Stimulated activated CD8-positive, alpha-beta memory T cell treated with anti-CD3 and anti-CD28 coated beads, Interleukin-7, amount 100 ng/mL, for 48 hours (primary cell): ENCODE data around the gene RAP1B.

ENCODE experiments used
- DNase-seq, 2 donors: peaks; one replicate each; pipeline ENCODE4 v3.0.0-alpha.2; 2020; ENCODE audit warnings: low read depth in 1 of 2; ENCODE audit errors: extremely low read depth in 1 of 2

The RAP1B gene

DNA sequence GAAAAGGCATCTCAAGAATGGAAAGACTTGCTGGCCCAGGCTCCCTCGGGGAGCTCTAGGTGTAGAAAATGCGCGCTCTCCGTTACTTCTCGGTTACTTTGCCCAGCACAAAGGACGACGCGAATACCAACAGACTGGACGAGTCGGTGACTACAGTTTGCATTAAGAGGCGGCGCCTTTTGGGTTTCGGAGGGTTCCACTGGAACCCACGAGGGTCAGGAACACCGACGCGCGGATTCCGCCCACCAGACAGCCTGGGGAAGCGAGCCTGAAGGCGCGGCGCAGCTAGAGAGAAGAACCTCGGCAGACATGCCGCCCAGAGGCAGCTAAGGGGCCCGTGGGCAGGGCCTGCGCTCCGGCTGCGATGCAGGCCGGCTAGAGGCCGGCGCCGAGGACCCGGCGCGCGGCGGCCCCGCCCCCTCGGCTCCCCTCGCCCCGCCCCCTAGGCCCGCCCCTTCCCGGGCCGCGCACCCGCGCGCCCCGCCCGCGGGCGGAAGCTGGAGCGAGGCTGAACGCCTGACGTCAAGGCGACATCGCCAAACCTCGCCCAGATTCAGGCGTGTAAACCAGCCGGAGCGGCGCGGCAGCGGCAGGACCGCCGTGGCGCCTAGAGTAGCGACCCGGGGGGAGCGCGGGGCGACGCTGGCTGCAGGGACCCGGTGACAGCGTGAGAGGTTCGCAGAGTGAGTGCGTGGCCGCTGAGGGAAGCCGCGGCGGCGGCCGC, at the start of gene RAP1B:
TSS of gene RAP1B (plus strand) at position 530 of the 724 bp plus-strand sequence. CDS start 37,826 bp downstream, outside the sequence.
- peak; percentile 79 to 81 for DNase-seq

DNA sequence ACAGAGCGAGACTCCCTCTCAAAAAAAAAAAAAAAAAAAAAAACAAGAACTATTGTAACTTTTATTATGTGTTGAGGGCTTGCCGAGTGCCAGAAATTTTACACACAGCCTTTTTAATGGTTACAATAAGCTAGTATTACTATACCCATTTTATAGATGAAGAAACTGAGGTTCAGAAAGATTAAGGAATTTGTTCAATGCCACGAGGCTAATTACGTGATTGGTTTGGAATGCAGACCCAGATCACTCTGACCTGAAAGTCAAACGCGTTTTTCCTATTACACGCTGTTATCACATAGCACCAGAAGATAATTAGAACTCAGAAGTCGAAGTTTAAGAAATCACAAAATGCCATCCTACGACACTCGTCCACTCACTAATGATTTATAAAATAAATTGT, 48.9 kb upstream of the RAP1B start:
- DNase-seq = no peak

DNA sequence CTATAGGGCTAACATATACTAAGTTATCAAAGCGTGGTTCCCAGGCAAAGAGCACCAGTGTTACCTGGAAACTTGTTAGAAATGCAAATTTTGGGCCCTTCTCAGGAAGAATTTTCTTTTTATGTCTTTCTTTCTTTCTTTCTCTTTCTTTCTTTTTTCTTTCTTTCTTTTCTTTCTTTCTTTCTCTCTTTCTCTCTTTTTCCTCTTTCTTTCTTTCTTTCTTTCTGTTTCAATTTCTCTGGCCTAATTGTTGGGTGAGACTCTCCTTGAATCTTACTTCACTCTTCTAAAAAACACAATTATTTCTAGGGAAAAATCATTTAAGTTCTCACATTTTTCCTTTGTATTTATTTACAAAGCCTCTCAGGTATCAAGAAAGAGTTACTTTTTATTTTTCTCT, 46.5 kb upstream of the RAP1B start:
- no peak for DNase-seq

DNA sequence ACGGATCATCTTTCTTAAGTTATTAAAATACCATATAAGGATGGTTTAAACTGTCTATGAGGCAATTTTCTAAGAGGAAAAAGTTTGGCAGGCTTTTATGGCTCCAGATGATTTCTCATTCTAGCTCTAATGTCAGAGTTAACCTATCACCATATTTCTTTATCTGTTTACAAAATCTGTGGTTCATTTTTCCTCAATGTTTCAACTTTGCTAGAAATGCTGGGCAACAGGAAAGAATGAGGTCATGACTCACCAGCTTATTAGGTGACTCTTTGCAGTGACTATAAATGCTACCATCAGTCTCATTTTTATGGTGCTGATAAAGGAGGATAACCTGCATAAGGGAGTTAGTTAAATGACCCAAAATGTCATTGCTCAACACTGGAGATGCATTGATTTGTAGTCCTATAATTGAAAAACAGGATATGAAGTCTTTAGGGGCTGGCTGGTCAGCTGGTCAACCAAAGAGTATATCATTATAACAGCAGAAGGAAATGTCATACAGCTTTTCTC, 45.3 kb upstream of the RAP1B start:
- DNase-seq = no peak

DNA sequence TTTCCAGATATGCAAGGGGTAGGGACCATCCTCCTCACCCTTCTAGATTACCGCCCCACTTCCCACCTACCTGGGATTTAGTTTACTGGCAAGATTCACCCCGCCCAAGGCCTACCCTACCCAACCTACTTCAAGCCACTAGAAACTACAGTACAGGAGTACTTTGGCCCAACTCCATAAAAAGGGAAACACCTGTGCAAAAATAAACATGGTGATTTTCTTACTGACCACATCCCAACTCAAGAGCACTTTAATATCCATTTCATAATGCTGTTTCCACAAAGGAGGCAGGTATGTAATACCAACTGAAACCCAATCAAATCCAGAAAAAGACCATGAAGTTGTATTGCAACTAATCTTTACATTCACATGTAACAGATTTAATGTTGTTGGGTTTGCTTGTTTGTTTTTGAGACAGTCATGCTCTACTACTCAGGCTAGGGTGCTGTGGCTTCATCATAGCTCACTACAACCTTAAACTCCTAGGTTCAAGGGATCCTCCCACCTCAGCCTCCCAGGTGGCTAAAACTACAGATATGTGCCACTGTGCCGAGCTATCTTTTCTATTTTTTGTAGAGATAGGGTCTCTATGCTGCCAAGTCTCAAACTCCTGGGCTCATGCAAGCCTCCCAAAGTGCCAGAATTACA, 41.7 kb upstream of the RAP1B start:
- DNase-seq = no peak

DNA sequence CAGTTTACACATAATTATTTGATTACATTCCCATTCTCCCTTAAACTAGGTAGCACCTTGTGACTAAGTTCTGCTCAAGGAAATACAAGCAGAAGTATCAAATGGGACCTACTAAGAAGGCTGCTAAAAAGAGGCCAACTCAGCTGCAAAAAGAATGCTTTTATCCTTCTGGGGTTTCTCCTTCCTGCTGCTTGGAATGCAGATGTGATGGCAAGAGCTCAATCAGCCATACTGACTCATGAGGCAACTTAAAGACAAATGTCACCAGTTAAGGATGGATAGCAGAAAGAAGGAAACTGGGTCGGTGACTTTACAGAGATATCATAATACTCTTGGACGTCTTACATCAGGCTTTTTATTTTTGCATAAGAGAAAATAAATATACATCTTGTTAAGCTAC, 38.0 kb upstream of the RAP1B start:
- DNase-seq = no peak

DNA sequence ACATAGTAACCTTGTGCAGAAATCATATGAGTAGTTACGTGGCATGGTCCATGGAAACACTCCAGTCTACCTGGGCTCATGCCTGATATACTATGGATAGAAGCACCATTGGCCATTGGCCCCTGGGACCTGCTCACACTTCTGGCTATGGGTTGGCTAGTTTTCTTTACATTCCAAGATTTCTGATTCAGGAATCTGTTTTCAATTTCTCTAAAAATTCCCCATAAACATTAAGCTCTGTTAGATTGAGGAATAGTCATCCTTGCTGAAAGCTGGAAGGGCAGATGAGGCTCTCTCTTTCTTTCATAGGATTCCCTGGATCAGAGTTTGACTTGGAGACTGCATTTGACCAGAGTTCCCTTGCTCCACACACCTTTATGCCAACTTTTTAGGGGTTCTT, 37.3 kb upstream of the RAP1B start:
- no peak for DNase-seq

DNA sequence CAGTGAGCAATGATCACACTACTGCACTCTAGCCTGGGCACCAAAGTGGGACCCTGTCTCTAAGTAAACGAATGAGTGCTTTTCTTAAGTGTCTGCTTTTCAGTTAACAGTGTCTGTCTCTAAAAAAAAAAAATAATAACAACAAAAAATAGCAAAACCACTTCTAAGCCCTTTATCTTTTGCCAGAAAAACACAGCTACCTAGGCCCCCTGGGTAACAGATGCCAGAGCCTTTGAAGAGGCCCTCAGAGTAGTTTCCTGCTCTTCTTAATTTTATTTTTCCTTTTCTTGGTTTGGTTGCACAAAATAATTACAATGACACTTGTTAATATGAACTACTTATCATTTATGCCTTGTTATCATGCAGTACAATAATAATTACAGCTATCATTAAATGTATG, 32.8 kb upstream of the RAP1B start:
- DNase-seq = no peak

DNA sequence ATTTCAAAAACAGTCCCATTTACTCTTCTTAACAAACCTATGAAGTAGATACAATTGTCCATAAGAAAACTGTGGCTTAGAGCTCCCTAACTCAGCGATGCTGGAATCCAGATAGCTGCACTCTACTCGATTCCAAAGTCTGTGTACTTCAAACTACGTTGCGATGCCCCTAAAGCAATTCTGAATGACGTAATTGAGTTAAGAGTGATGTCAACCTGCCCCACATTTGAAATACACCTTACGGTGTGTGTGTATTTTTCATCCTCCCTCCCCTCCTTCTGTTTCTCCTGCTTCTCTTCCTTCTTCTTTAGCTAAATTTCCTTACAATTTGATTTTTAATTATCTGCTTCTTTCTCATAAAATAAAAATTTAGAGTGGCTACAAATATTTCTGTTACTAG, 31.9 kb upstream of the RAP1B start:
- DNase-seq = no peak

DNA sequence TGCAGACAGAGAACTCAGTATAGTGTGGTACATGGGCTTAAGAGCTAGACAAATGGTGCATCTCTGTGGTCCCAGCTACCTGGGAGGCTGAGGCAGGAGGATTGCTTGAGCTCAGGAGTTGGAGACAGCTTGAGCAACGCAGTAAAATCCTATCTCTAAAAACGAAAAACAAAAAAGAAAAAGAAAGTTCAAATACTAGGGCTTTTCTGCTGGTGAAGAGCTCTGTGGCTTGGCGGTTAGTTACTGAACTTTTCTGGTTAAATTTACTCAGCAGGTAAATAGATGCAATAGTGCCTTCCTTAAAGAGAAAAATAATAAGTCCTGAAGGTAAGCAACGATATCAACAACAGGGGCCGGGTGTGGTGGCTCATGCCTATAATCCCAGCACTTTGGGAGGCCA, 31.4 kb upstream of the RAP1B start:
- DNase-seq = no peak

DNA sequence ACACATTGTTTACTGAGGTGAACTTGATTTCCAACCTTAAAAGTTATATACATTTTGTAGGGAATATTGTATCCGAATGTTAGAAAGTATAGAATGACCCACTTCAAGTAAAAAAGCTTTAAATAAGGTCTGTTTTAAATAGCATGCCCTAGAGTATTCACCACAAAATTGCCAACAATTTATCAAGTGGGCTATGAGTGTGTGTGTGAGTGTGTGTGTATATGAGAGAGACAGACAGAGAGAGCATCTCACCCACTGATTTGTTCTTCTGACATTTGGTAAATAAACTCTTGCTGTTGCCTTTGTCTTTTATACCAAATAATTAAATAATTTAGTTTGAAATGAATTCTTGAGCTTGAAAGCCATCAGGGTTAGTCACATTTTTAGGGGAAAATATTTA, 29.8 kb upstream of the RAP1B start:
- DNase-seq = no peak

DNA sequence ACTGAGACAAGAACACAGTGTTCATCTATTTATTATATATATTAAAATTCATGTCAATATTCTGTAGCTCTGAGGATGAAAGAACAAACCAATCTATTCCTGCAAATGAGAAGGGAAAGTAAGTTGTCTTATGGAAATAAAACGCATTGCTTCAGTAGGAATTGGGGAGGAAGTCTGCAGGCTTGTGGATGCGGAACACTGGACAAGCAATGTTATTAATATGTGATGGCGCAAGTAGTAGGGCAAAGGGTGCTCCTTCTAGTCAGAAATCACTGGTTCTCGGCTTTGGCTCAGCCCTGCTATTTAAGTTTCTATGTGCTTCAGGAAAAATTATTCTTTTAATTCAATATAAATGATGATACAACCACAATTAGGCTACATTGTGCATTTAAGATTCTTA, 28.8 kb upstream of the RAP1B start:
- no peak for DNase-seq

DNA sequence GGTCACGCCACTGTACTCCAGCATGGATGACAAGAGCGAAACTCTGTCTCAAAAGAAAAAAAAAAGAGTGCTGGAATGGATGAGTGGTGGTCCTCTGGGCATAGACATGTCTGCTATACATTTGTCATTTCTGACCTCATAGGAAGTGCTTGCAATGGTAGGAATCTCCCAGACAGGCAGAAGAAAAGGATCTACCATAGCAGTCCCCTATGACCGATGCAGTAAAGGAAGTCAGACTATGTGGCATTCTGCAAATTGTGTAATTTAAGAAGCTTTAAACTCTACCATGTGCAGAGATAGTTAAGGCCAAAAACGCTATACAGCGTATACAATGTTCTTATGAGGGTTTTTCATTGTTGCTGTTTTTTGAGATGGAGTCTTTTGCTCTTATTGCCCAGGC, 24.7 kb upstream of the RAP1B start:
- DNase-seq = no peak

DNA sequence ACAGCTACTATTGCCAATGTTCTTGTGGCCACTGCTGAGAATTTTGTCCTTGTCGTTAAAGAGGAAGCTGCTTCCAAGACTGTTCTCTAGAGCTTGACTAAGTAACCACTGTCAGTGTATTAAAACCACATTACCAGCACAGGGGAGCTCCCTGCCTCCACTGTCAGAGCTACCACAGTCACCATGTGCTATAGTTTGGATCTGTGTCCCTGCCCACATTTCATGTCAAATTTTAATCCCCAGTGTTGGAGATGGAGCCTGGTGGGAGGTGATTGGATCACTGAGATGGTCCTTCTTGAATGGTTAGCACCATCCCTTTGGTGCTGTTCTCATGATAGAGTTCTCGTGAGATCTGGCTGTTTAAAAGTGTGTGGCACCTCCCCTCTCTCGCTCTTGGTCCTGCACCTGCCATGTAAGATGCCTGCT, 23.2 kb upstream of the RAP1B start:
- peak; percentile 20 to 44 for DNase-seq

DNA sequence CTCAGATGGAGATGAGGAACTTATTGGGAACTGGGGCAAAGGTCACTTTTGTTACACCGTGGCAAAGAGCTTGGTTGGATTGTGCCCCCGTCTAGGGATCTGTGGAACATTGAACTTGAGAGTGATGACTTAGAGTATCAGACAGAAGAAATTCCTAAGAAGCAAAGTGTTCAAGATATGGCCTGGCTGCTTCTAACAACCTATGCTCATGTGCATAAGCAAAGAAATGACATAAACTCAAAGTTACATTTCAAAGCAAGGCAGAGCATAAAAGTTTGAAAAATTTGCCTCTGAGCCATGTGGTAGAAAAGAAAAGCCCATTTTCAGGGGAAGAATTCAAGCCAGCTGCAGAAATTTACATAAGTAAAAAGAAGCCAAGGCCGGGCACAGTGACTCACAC, 21.5 kb upstream of the RAP1B start:
- DNase-seq = no peak

DNA sequence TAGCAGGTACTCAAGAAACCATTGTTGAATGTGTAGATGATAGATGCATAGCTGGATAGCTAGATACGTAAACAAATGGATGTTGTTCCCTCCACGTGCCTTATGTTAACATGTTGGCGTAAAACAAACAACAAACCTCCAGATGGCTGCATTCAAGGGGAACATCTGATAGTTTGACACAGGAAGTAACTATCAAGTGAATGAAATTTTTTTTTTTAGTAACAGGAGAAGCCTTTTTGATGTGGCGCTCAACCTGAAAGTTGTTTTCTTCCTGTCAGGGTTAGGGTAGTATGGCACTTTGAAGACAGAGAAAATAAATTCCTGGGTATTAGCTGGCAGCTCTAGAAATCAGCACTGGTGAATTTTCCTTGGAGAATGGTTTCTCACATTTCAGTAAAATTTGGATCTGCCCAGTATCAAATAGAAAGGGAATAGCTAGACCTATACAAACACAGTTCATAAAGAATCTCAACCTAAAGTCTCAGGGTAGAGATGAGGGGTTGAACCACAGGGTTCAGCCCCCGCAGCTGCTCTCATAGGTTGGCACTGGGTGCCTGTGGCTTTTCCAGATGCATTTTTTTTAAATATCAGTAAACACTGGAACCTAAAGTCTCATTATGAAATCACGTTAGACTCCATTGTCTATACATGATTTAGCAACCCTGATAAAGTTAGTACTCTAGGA, 18.8 kb upstream of the RAP1B start:
- no peak for DNase-seq

DNA sequence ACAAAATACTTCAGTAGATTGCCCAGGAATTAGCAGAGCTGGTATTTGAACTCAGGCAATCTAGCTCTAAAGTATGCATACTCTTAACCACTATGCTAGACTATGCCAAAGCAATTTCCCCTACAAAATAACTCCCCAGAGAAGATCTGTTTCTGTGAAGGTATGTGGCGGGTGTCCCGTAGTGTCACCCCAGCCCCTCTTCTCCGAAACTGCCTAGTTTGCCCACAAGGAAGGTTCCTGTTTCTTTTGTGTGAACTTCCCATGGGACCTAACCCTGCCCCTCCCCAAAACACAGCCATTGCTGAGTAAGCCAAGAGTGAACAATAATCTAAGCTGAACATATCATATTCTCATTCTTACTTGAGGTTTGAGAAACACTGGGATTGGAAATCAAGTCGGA, 15.5 kb upstream of the RAP1B start:
- no peak for DNase-seq

DNA sequence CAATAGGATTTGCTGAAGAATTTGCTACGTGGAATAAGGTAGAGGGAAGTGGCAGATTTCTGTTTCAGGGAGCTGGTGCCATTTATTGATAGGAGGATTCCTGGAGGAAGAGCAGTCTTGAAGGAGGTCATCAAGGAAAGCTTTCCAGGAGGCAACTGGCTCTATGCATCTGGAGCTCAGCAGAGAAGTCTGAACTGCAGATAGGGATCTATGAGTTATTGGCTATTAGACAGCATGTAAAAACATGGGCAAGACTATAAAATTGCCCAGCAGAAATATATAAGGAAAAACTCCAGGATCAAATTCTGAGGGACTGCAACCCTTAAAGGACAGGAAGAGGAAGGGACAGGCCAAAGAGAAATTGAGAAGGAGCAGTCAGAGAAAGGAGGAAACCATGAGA, 8.9 kb upstream of the RAP1B start:
- DNase-seq = no peak

DNA sequence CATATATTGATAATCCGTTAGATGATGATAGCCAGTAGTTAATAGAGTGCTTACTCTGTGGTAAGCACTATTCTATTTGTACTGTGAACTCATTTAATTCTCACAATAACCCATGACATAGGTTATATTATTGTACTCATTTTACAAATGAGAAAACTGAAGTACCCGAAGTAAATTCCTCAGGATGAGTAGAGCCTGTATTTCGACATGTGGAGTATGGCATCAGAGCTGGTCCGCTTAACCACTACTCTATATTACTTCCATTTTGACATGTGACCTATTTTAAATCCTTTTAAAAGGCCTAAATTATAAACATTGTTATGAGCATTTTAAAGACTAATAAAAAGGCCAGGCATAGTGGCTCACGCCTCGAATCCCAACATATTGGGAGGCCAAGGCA, 8.0 kb upstream of the RAP1B start:
- DNase-seq = no peak

DNA sequence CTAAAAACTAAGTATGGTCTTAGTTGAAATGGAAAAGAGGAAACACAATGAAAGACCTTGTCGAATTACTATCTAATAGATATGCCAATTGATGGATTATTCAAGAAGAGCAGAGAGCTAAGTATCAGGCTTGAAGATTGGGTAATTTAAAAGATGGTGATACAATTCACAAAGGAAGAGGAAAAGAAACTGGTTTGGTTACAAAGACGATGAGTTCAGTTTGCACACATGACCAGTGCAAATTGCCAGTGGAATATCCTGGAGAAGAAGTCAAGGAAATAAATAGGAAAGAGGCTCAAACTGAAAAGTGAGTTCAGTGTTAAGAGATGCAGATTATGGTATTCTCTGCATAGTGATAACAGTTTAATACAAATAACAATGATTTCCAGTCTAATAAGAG, 2.5 kb upstream of the RAP1B start:
- DNase-seq = no peak

DNA sequence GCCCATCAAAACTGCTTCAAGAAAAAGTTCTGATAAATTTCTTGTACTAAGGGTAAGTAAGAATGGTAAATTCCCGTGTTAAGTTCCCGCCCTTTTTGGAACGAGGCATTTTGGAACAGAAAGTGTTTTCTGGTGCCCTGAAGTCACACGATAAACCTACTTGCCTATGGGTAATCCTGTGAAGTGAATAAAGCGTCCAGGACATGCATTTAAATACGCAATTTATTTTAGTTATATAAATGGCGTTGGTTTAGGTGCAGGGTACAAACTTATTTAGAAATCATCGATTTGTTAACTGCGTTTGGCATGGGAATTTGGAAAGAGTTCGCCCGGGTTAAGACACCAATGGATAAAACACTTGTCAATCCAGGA, 715 bp upstream of the RAP1B start:
- no peak for DNase-seq
